ENCODE data around the gene LMO7. TPM values are rescaled to one million over a fixed set of nuclear protein-coding genes. Genes with fewer than 3 reads are reported as not detected.

LMO7 gene
- total RNA-seq, 4 donors from 2014 or later = 60.5 to 108 (median 75.6) TPM

GRCh38 chr13:75813323-75813722, 177.2 kb downstream of the LMO7 start:
- intact Hi-C loops (cut with DNase I; ENCODE audit: low total_unique reads) = no loop called here
- 88 to 89% methylated on average over 3 of the region's 3 CpGs for WGBS, 2 donors
- no peak for TF ChIP-seq CTCF (IDR thresholded peaks at IDR 0.05)
- DNase-seq (ENCODE audit: low spot score in 2 of 2) = no peak
- no peak overlapping the region for H3K4me3 ChIP-seq (ENCODE audit: low read depth, poor library complexity, severe bottlenecking)

- TF ChIP-seq CTCF (IDR thresholded peaks at IDR 0.05) (no peak), POLR2A (IDR thresholded peaks at IDR 0.05) (no peak)
- WGBS, 2 donors = 78 to 84% methylated on average over 9 of the region's 9 CpGs
- DNase-seq (ENCODE audit: low spot score in 2 of 2) = no peak
Observed at GRCh38 chr13:75818179-75818967, 182.2 kb downstream of the LMO7 start.

GRCh38 chr13:75818968-75819225, 182.8 kb downstream of the LMO7 start:
- no peak for DNase-seq (ENCODE audit: low spot score in 2 of 2)
- TF ChIP-seq POLR2A (IDR thresholded peaks at IDR 0.05) = no peak
- TF ChIP-seq CTCF (IDR thresholded peaks at IDR 0.05) = no peak
- H3K4me3 ChIP-seq (ENCODE audit: low read depth, poor library complexity, severe bottlenecking) = no peak overlapping the region
- WGBS, 2 donors = 86 to 89% methylated on average over 5 of the region's 5 CpGs
- intact Hi-C loops (cut with DNase I; ENCODE audit: low total_unique reads) = no loop called here

More at GRCh38 chr13:75818179-75818967, 182.2 kb downstream of the LMO7 start:
- intact Hi-C loops (cut with DNase I; ENCODE audit: low total_unique reads) = no loop called here
- H3K4me3 ChIP-seq (ENCODE audit: low read depth, poor library complexity, severe bottlenecking) = no peak overlapping the region

- DNase-seq (ENCODE audit: low spot score in 2 of 2) = no peak
- TF ChIP-seq POLR2A (IDR thresholded peaks at IDR 0.05) (no peak), CTCF (IDR thresholded peaks at IDR 0.05) (no peak)
- intact Hi-C loops (cut with DNase I; ENCODE audit: low total_unique reads) = no loop called here
- WGBS, 2 donors = 95 to 96% methylated on average over 4 of the region's 4 CpGs
- no peak overlapping the region for H3K4me3 ChIP-seq (ENCODE audit: low read depth, poor library complexity, severe bottlenecking)
Observed at GRCh38 chr13:75825161-75825560, 189.0 kb downstream of the LMO7 start.

GRCh38 chr13:75825594-75825993, 189.5 kb downstream of the LMO7 start:
- intact Hi-C loops (cut with DNase I; ENCODE audit: low total_unique reads) = no loop called here
- DNase-seq (ENCODE audit: low spot score in 2 of 2) = no peak
- 95 to 100% methylated on average over 2 of the region's 2 CpGs for WGBS, 2 donors
- TF ChIP-seq CTCF (IDR thresholded peaks at IDR 0.05) (no peak), POLR2A (IDR thresholded peaks at IDR 0.05) (no peak)
- no peak overlapping the region for H3K4me3 ChIP-seq (ENCODE audit: low read depth, poor library complexity, severe bottlenecking)

GRCh38 chr13:75826391-75826790, 190.3 kb downstream of the LMO7 start:
- 97 to 98% methylated on average over 5 of the region's 5 CpGs for WGBS, 2 donors
- intact Hi-C loops (cut with DNase I; ENCODE audit: low total_unique reads) = no loop called here
- TF ChIP-seq POLR2A (IDR thresholded peaks at IDR 0.05) (no peak), CTCF (IDR thresholded peaks at IDR 0.05) (no peak)
- no peak overlapping the region for H3K4me3 ChIP-seq (ENCODE audit: low read depth, poor library complexity, severe bottlenecking)
- DNase-seq (ENCODE audit: low spot score in 2 of 2) = no peak
